GM19463 (cell line): ENCODE data around the gene MUC2.

ENCODE experiments used
- ATAC-seq: cut with Tn5 transposase; IDR thresholded peaks from one replicate; pipeline ENCODE4 v1.9.1; 2021; ENCODE audit warnings: mild to moderate bottlenecking, moderate library complexity; ENCODE audit not compliant: unreplicated experiment

Gene MUC2

GRCh38 chr11:1118755-1119603 lies 44.3 kb downstream of the MUC2 start:
- no peak for ATAC-seq

GRCh38 chr11:1119604-1120146 lies 45.0 kb downstream of the MUC2 start:
- ATAC-seq: no peak

GRCh38 chr11:1120532-1121330 lies 46.1 kb downstream of the MUC2 start:
- no peak for ATAC-seq

GRCh38 chr11:1121331-1121812 lies 46.7 kb downstream of the MUC2 start:
- ATAC-seq: no peak

- ATAC-seq: no peak
These were observed 47.4 kb downstream of the MUC2 start for GRCh38 chr11:1121813-1122663.

- no peak for ATAC-seq
These were observed 48.0 kb downstream of the MUC2 start for GRCh38 chr11:1122664-1123002.

GRCh38 chr11:1123970-1124369 lies 49.3 kb downstream of the MUC2 start:
- no peak for ATAC-seq
